GM12864 (cell line): ENCODE data around the gene LDB1.

ENCODE experiments used
- DNase-seq: peaks from one replicate; pipeline ENCODE4 v3.0.0-alpha.2; 2011; ENCODE audit warnings: low read depth
- H3K4me3 ChIP-seq: 2 replicates; pipeline ENCODE4 v1.5.1; 2011; ENCODE audit warnings: mild to moderate bottlenecking, low read depth, low read length, control low read depth
- TF ChIP-seq, protein P1 (sequence below): IDR thresholded peaks from 2 replicates; pipeline ENCODE4 v1.5.1; 2011; ENCODE audit warnings: low read depth, mild to moderate bottlenecking, moderate library complexity, low read length, control low read depth, inconsistent platforms; ENCODE audit errors: missing control alignments

The LDB1 gene

DNA sequence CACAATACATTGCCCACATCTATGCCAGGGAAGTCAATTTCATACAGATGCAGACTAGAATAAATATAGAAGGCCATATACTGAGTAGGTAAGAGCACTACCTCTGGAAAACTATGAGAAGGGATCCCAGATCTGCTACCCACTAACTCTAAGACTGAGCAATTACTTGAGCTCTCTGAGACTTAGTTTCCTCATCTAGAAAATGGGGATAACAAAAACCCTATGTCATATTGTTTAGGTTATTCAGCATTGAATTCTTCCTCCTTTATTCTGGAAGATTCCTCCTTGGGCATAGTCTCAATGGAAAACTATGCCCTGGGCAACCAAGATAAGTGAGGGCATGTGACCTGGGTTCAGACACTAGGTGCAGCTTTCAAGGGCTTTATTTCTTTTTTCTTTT lies 60.2 kb downstream of the LDB1 start:
- TF ChIP-seq, protein P1, sequence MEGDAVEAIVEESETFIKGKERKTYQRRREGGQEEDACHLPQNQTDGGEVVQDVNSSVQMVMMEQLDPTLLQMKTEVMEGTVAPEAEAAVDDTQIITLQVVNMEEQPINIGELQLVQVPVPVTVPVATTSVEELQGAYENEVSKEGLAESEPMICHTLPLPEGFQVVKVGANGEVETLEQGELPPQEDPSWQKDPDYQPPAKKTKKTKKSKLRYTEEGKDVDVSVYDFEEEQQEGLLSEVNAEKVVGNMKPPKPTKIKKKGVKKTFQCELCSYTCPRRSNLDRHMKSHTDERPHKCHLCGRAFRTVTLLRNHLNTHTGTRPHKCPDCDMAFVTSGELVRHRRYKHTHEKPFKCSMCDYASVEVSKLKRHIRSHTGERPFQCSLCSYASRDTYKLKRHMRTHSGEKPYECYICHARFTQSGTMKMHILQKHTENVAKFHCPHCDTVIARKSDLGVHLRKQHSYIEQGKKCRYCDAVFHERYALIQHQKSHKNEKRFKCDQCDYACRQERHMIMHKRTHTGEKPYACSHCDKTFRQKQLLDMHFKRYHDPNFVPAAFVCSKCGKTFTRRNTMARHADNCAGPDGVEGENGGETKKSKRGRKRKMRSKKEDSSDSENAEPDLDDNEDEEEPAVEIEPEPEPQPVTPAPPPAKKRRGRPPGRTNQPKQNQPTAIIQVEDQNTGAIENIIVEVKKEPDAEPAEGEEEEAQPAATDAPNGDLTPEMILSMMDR = no peak

More for the DNA sequence above, 60.2 kb downstream of the LDB1 start:
- no peak for DNase-seq
- no peak overlapping the region for H3K4me3 ChIP-seq
